GM19468 (cell line): ENCODE results near the gene YBEY.

Experiments used
- ATAC-seq: cut with Tn5 transposase; IDR thresholded peaks from one replicate; pipeline ENCODE4 v1.9.1; 2021; ENCODE audit warnings: mild to moderate bottlenecking, moderate library complexity, moderate number of reproducible peaks; ENCODE audit not compliant: unreplicated experiment; ENCODE audit errors: extremely low read depth

The YBEY gene

GRCh38 chr21:46264046-46264689 lies 22.0 kb upstream of the YBEY start:
- ATAC-seq, result no peak

GRCh38 chr21:46264690-46265144 lies 21.4 kb upstream of the YBEY start:
- ATAC-seq, result no peak

- ATAC-seq, result no peak
Measured at GRCh38 chr21:46265736-46266525, 20.2 kb upstream of the YBEY start.

- no peak for ATAC-seq
Measured at GRCh38 chr21:46266946-46267345, 19.2 kb upstream of the YBEY start.

GRCh38 chr21:46268371-46268770 lies 17.8 kb upstream of the YBEY start:
- ATAC-seq, result no peak

- no peak for ATAC-seq
Measured at GRCh38 chr21:46269466-46269865, 16.7 kb upstream of the YBEY start.

- ATAC-seq, result no peak
Measured at GRCh38 chr21:46273341-46273740, 12.8 kb upstream of the YBEY start.

- no peak for ATAC-seq
Measured at GRCh38 chr21:46274797-46275390, 11.2 kb upstream of the YBEY start.

- no peak for ATAC-seq
Measured at GRCh38 chr21:46284077-46284644, 2.0 kb upstream of the YBEY start.

- no peak for ATAC-seq
Measured at GRCh38 chr21:46284733-46285132, 1.4 kb upstream of the YBEY start.

- ATAC-seq, result no peak
Measured at GRCh38 chr21:46285206-46285661, 908 bp upstream of the YBEY start, which contains the start of gene MCM3AP. MCM3AP (minus strand) TSS chr21:46285611; CDS start chr21:46285286, 325 bp downstream.

GRCh38 chr21:46286648-46287002 lies 483 bp downstream of the YBEY start:
- ATAC-seq, result no peak

- no peak for ATAC-seq
Measured at GRCh38 chr21:46287541-46287940, 1.4 kb downstream of the YBEY start.

GRCh38 chr21:46289655-46290179 lies 3.6 kb downstream of the YBEY start:
- no peak for ATAC-seq

- ATAC-seq, result no peak
Measured at GRCh38 chr21:46291561-46291960, 5.4 kb downstream of the YBEY start.

GRCh38 chr21:46294647-46295176 lies 8.6 kb downstream of the YBEY start:
- ATAC-seq, result no peak

- no peak for ATAC-seq
Measured at GRCh38 chr21:46295177-46295770, 9.1 kb downstream of the YBEY start.

GRCh38 chr21:46295996-46296752 lies 10.0 kb downstream of the YBEY start:
- no peak for ATAC-seq
